ENCODE measurements around the gene TOX3.

DNA sequence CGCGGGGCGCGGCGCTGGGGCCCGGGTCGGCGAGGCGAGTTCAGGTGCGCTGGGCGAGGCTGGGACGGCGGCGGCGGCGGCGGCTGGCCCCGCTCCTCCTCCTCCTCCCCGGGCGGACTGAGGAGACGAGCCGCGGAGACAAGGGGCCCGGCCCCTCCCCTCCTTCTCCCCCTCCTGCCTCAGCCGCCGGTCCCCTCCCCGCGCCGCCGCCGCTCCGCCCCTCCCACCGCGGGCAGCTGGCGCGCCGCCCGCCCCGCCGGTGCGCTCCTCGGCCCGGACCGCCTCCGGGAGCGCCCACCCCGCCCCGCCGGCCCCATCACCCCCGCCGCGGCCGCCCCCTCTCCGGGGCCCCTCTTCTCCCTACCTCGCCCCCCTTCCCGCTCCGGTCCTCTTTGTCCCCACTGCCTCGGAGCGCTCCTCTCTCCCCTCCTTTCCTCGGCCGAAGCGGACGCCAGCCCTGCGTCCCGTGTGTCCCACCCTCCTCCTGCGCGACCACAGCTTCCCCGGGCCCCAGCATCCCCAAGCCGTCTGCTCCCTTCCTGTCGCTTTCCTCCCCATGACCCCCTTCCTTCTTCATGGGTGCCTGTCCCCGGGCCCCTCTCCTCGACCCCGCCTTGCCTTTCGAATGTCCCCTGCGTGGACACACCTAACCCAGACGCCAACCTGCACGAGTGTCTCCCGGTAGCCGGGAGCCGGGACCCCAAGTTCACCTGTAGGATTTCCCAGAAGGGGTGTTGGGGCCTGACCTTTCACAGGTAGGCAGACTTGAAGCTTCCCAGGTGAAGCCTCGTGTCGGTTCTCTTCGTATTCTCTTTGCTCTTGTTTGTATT lies at the start of gene TOX3:
- TF ChIP-seq, protein P1, sequence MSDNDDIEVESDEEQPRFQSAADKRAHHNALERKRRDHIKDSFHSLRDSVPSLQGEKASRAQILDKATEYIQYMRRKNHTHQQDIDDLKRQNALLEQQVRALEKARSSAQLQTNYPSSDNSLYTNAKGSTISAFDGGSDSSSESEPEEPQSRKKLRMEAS (IDR thresholded peaks at IDR 0.05), result no peak
- TF ChIP-seq TCF12 (IDR thresholded peaks at IDR 0.05; ENCODE audit: low read depth) (no peak), ZBTB7A (IDR thresholded peaks at IDR 0.05; ENCODE audit: low read depth) (no peak), RAD21 (IDR thresholded peaks at IDR 0.05; ENCODE audit: low read depth) (no peak), TAF1 (IDR thresholded peaks at IDR 0.05; ENCODE audit: low read depth) (no peak), EP300 (IDR thresholded peaks at IDR 0.05; ENCODE audit: borderline replicate concordance) (no peak), YY1 (IDR thresholded peaks at IDR 0.05; ENCODE audit: low read depth) (no peak), CREB1 (IDR thresholded peaks at IDR 0.05; ENCODE audit: low read depth) (no peak)

All from Ishikawa (cell line).